ENCODE measurements around the gene SCPEP1.

The SCPEP1 gene

DNA sequence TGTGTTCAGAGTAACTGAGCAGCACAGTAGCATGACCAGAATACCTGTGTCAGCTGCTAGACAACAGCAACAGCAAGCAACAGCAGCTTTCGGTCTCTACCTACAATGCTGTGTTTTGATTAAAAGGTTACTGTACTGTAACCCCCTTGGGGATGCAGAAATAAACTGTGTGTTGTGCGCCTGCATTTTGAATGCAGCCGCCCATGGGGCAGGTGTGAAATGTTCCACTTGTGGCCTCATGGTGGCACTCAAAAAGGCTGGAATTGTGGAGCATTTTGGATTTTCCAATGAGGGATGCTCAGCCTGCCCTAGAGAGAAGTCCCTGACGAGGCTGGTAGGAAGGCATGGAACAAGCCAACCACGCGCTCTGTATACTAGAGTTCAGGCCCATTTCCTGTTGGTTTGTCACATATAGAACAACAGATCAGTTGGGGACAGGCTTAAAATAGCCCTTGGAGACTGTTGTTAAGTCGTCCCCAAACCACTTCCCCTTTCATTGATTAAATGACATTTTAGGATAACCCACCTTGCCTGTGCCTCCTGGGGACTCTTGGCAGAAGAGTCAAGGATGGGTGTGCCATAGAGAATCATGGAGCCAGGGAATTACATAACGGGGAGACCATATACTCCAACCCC lies 27.1 kb downstream of the SCPEP1 start:
- peak; percentile 38 for DNase-seq
- TF ChIP-seq, protein P1, sequence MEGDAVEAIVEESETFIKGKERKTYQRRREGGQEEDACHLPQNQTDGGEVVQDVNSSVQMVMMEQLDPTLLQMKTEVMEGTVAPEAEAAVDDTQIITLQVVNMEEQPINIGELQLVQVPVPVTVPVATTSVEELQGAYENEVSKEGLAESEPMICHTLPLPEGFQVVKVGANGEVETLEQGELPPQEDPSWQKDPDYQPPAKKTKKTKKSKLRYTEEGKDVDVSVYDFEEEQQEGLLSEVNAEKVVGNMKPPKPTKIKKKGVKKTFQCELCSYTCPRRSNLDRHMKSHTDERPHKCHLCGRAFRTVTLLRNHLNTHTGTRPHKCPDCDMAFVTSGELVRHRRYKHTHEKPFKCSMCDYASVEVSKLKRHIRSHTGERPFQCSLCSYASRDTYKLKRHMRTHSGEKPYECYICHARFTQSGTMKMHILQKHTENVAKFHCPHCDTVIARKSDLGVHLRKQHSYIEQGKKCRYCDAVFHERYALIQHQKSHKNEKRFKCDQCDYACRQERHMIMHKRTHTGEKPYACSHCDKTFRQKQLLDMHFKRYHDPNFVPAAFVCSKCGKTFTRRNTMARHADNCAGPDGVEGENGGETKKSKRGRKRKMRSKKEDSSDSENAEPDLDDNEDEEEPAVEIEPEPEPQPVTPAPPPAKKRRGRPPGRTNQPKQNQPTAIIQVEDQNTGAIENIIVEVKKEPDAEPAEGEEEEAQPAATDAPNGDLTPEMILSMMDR (IDR thresholded peaks at IDR 0.05; ENCODE audit: low read depth, low read length): peak; percentile 58
- peaks cover 21% of the 10 kb centered on the region for H3K36me3 ChIP-seq
- H3K4me3 ChIP-seq (ENCODE audit: low read depth, low read length): no peak overlapping the region
- H3K27me3 ChIP-seq (ENCODE audit: insufficient read depth, low read depth, severe bottlenecking): no peaks in the 10 kb centered on the region
- H3K9me3 ChIP-seq (ENCODE audit: severe bottlenecking): no peaks in the 10 kb centered on the region
- H3K27ac ChIP-seq: no peak overlapping the region

DNA sequence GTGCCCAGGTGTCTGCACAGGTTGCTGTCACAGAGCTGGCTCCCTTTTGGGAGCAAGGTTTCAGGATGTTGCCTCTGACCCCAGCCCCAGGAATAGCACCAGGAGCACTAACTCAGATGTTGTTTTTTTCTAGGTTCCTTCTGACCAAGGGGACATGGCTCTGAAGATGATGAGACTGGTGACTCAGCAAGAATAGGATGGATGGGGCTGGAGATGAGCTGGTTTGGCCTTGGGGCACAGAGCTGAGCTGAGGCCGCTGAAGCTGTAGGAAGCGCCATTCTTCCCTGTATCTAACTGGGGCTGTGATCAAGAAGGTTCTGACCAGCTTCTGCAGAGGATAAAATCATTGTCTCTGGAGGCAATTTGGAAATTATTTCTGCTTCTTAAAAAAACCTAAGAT lies 28.1 kb downstream of the SCPEP1 start:
- H3K4me3 ChIP-seq (ENCODE audit: low read depth, low read length): no peak overlapping the region
- no peaks in the 10 kb centered on the region for H3K27me3 ChIP-seq (ENCODE audit: insufficient read depth, low read depth, severe bottlenecking)
- no peak for DNase-seq
- peaks cover 17% of the 10 kb centered on the region for H3K36me3 ChIP-seq
- no peaks in the 10 kb centered on the region for H3K9me3 ChIP-seq (ENCODE audit: severe bottlenecking)
- TF ChIP-seq, protein P1 (IDR thresholded peaks at IDR 0.05; ENCODE audit: low read depth, low read length): no peak
- H3K27ac ChIP-seq: no peak overlapping the region

DNA sequence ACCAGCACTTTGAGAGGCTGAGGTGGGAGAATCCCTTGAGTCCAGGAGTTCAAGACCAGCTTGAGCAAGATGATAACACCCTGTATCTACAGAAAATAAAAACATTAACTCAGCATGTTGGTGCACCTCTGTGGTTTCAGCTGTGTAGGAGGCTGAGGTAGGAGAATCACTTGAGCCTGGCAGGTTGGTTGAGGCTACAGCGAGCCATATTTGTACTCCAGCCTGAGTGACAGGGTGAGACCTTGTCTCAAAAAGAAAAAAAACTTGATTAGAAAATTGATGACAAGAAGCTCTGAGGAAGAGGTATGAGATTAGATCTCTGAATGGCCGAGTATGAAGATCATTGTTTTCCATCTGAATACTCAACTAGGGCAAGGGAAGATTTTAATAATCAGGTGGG lies 31.0 kb downstream of the SCPEP1 start:
- TF ChIP-seq, protein P1 (IDR thresholded peaks at IDR 0.05; ENCODE audit: low read depth, low read length): no peak
- DNase-seq: no peak
- H3K36me3 ChIP-seq: no peaks in the 10 kb centered on the region; the same call in 1 of the 2 replicates
- peaks cover 2% of the 10 kb centered on the region for H3K9me3 ChIP-seq (ENCODE audit: severe bottlenecking)
- H3K4me3 ChIP-seq (ENCODE audit: low read depth, low read length): no peak overlapping the region
- H3K27ac ChIP-seq: no peak overlapping the region
- no peaks in the 10 kb centered on the region for H3K27me3 ChIP-seq (ENCODE audit: insufficient read depth, low read depth, severe bottlenecking)

DNA sequence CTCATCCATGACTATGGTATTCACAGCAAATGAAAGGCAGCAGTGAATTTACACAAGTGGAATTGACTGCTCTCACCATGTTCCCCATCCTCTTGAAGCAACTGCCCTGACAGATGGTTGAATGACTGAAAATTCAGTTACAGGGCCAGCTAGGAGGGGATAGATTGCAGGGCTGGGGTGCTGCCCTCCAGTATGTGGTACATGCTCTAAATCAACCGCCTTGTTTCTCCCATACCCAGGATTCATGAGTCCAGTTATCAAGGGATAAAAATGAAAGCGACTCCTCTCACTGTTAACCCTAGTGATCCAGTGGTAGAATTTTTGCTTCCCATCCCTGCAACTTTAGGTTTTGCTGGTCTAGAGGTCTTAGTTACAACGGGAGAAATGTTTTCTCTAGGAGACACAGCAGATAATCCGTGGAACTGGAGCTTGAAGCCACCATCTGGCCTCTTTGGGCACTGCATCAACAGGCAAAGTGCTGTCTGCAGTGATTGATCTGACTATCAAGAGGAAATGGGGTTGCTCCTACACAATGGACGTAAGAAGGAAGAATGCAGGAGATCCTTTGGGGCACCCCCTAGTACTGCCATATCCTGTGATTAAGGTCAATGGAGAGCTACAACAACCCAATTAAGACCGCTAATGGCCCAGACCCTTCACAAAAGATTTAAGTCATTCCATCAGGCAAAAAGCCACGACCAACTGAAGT lies 32.0 kb downstream of the SCPEP1 start:
- Histone ChIP-seq H3K27me3 (ENCODE audit: insufficient read depth, low read depth, severe bottlenecking) (no peaks in the 10 kb centered on the region), H3K4me3 (ENCODE audit: low read depth, low read length) (peak overlapping the region; percentile 15), H3K9me3 (ENCODE audit: severe bottlenecking) (peaks cover 2% of the 10 kb centered on the region), H3K27ac (peak overlapping the region; percentile 36), H3K36me3 (no peaks in the 10 kb centered on the region; the same call in 1 of the 2 replicates)
- peak; percentile 88 for DNase-seq
- TF ChIP-seq, protein P1 (IDR thresholded peaks at IDR 0.05; ENCODE audit: low read depth, low read length): peak; percentile 88

DNA sequence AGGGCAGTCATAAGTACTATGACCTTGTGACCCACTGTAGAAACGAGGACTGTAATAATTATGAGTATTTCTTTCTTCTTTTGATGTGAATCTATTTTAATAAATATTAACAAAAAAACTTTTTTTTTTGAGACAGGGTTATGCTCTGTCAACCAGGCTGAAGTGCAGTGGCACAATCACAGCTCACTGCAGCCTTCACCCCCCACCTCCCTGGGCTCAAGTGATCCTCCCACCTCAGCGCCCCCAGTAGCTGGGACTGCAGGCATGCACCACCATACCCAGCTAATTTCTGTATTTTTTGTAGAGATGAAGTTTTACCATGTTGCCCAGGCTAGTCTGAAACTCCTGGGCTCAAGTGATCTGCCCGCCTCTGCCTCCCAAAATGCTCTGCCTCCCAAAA lies 32.6 kb downstream of the SCPEP1 start:
- Histone ChIP-seq H3K9me3 (ENCODE audit: severe bottlenecking) (peaks cover 2% of the 10 kb centered on the region), H3K36me3 (no peaks in the 10 kb centered on the region; the same call in 1 of the 2 replicates), H3K27me3 (ENCODE audit: insufficient read depth, low read depth, severe bottlenecking) (no peaks in the 10 kb centered on the region), H3K27ac (peak overlapping the region; percentile 36; the same call in 1 of the 2 replicates), H3K4me3 (ENCODE audit: low read depth, low read length) (peak overlapping the region; percentile 15; the same call in 1 of the 2 replicates)
- TF ChIP-seq, protein P1 (IDR thresholded peaks at IDR 0.05; ENCODE audit: low read depth, low read length): no peak
- DNase-seq: no peak

Data from WERI-Rb-1 (cell line).